Renal cortex interstitium (tissue), 11 donors: Measurements from ENCODE around the gene ABHD15. TPM values are rescaled to one million over a fixed set of nuclear protein-coding genes. Genes with fewer than 3 reads are reported as not detected.

Experiments used
- DNase-seq, 11 donors: peaks; one replicate each; pipeline ENCODE4 v3.0.0-alpha.2; 2013; ENCODE audit warnings: low read depth in 9 of 11, low spot score in 4 of 11; ENCODE audit errors: extremely low read depth in 1 of 11
- polyA plus RNA-seq, 3 donors: library from polyadenylated mRNA; unstranded; fragments of 120-200 nt; gene quantifications; one replicate each; pipeline ENCODE4 v1.2.1, GENCODE V29; 2013; ENCODE audit not compliant: insufficient read length in 3 of 3

The ABHD15 gene
- polyA plus RNA-seq, 3 donors = 6.2 to 7.6 (median 6.7) TPM

- no peak for DNase-seq
These were observed 20.0 kb upstream of the ABHD15 start for GRCh38 chr17:29586676-29587469.

GRCh38 chr17:29585080-29585751 lies 18.4 kb upstream of the ABHD15 start:
- DNase-seq = no peak

GRCh38 chr17:29584452-29585079 lies 17.7 kb upstream of the ABHD15 start:
- no peak for DNase-seq

- DNase-seq = no peak
These were observed 16.7 kb upstream of the ABHD15 start for GRCh38 chr17:29583324-29584248.

DNA sequence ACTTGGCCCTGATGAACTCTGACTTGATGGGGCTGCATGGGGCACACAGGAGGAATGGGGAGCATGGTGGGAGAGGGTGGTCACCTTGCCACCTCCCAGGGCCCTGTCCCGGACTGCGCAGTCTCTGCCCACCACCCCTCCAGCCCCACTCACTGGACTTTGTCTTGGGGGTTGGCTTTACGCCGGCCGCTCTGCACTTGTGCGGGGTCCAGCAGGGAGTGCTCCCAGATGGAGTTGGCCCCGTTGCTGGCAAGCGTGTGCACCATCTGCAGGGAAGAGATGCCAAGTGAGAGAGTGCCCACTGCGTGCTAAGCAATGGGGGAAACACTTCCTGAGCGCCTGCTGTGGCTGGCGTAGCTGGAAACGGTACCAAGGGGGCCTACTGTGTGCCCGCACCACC lies 15.9 kb upstream of the ABHD15 start:
- DNase-seq = no peak

DNA sequence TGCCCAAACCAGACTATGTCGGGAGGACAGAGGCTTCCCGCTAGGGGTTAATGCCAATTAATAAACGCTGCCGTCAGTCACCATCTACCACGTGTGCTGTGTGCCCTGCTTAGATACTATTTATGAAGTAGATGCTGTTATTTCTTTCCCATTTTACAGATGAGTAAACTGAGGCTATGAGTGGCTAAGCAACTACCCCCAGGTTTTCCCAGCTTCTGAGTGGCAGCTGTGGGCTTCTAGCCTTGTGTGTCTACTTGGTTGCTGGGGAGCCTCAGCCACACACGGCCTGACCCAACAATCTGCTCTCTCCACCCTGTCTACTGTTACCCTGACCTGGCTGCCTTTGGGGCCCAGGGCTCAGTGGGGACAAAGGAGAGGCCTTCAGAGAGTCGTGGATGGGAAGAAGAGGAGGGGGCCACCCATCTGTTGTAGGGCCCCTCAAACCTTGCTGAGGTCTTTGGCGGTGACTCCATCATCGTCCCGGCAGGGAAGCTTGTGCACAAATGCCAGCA lies 15.5 kb upstream of the ABHD15 start:
- no peak for DNase-seq

- DNase-seq = no peak
These were observed 14.9 kb upstream of the ABHD15 start for GRCh38 chr17:29581583-29582253.

GRCh38 chr17:29579866-29580771 lies 13.3 kb upstream of the ABHD15 start:
- no peak for DNase-seq

DNA sequence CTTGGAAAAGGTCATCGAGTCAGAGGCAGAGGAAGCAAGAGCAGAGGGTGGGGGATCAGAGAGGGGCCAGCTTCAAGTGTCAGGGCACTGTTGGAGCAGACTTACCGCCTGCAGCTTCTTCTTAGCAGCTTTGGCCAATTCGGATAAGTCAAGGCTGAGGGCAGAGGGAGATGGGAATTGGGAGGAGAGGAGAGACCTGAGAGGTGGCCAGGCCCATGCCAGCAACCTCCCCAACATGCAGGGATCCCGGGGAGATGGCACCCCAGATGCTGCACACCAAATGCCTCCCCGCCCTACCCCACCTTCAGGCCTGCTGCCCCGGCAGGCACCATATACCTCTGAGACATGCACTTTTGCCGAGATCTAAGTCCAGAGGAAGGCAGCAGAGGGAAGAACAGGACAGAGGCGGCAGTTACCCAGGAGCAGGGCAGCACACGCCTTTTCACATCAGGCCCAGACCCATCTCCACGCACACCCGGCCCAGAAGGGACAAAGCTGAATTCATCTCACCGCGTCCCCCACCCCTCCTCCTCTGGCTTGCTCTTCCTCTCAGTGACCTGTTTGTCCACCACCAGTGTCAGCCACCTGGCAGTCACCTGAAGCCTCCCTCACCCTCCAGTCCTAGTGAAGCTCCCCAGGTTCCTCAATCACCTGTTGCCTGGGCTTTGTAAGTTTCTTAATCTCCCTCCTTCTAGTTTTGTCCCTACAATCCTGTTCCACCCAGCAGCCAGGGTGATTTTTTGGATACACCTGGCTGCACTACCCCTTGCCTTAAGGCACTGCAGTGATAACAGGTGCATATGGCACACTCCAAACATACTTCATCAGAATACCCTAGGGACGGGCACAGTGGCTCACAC lies 12.0 kb upstream of the ABHD15 start:
- DNase-seq = no peak

- DNase-seq = no peak
These were observed 10.8 kb upstream of the ABHD15 start for GRCh38 chr17:29577385-29578211.

GRCh38 chr17:29577001-29577370 lies 10.1 kb upstream of the ABHD15 start:
- DNase-seq = no peak

DNA sequence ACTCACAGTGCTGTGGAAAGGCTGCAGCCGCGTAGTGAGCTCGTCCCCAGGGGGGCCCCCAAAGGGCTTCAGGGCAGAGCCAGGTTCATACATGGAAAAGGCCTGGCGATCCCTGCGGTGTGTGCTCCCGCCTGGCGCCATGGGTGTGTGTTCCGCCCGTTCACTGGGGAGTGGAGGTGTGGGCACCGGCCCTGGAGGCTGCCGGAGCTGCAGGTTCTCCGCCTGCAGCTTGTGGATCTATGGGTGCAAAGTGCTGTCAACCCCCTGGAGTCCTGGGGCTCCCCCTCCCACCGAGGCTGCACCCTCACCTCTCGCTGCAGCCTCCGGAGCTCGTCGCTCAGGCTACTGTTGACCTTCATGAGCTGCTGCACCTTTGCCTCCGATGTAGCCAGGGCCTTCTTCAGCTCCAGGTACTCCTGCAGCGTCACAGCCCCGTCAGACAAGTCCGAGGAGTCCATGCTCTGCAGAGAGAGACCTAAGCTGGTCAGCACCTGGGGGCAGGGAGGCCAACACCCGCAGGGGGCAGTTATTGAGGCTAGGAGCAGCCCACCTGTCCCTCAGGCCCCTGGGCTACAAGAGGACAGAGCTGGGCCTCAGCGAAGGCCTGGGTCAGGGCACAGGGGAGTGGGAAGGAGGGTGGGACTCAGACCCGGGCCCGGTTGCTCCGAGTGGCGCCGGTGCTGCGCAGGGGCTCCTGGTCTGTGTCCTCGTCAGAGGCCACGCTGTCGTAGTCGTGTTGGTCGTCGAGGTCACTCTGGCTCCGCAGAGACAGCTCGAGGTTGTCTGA lies 9.6 kb upstream of the ABHD15 start:
- DNase-seq = no peak

GRCh38 chr17:29575511-29576213 lies 8.8 kb upstream of the ABHD15 start:
- DNase-seq = no peak

DNA sequence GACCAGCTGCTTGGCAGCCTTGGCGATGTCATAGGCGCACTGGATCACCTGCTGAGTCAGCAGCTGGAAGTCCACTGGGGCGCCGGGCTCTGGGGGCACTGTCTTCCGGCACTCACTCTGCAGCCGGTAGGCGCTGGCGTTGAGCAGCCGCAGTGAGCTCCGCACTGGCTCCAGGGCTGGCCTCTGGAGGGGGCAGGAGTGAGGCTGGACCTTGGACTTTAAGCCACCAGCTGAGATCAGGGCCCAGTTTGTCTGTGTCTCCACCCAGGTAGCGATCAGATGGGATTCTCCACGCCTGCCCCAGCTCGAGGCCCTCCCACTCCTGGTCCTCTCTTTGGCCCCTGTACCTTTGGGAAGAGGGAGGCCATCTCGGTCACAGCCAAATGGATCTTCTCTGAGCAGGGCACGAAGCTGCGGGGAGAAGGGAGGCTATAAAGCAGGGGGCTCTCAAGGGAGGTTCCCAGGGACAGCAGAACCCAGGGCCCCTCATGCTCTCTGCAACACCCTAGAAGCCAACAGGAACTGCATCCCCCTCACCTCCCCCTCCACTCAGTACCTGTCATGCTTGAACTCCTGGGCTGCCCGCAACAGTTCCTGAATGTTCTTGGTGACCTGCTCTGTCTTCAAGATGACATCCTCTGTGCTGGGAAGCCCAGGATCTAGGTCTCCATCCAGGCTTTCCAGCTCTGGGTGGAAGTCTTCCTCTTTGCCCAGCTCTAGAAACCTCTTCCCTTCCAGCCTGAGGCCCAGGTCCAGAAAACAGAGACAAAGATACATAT lies 8.1 kb upstream of the ABHD15 start:
- no peak for DNase-seq
